ENCODE data around the gene AP2S1.

Gene AP2S1

DNA sequence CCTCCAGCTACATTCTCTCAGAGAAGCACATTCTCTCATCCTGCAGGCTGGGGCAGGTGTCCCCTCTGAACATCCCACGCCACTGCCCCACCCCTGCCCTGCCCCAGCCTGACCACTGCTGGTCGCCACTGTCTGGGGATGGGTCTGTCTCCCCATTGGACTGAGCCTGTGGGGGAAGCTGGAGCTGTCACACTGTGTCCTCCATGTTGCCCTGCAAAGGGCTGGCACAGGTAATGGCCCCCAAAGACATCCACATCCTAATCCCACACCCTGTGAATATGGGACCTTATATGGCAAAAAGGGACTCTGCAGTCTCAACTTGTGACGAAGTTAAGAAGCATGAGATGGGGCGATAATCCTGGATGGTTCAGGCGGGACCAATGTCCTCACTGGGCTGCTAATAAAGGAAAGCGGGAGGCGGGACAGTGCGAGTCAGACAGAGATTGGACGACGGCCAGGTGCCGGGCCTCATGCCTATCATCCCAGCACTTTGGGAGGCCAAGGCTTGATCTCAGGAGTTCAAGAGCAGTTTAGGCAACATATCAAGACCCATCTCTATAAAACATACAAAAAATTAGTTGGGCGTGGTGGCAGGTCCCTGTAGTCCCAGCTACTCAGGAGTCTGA lies 9.1 kb downstream of the AP2S1 start:
- Histone ChIP-seq H3K27ac (no peak overlapping the region), H3K4me2 (no peak overlapping the region), H3K79me2 (ENCODE audit: insufficient read depth, low read depth) (no peaks in the 10 kb centered on the region; the same call in 1 of the 2 replicates), H3K27me3 (ENCODE audit: insufficient read depth, low read depth) (no peaks in the 10 kb centered on the region), H3K9ac (no peak overlapping the region), H4K20me1 (ENCODE audit: insufficient read depth) (no peaks in the 10 kb centered on the region), H3K4me3 (IDR thresholded peaks at IDR 0.05; ENCODE audit: insufficient read depth, low read depth, low read length) (no peak overlapping the region), H3K4me1 (ENCODE audit: low read depth, poor library complexity, severe bottlenecking) (peaks cover 10% of the 10 kb centered on the region), H3K36me3 (ENCODE audit: insufficient read depth) (no peaks in the 10 kb centered on the region), H2AFZ (ENCODE audit: low read depth) (no peak overlapping the region)
- TF ChIP-seq, protein P1, sequence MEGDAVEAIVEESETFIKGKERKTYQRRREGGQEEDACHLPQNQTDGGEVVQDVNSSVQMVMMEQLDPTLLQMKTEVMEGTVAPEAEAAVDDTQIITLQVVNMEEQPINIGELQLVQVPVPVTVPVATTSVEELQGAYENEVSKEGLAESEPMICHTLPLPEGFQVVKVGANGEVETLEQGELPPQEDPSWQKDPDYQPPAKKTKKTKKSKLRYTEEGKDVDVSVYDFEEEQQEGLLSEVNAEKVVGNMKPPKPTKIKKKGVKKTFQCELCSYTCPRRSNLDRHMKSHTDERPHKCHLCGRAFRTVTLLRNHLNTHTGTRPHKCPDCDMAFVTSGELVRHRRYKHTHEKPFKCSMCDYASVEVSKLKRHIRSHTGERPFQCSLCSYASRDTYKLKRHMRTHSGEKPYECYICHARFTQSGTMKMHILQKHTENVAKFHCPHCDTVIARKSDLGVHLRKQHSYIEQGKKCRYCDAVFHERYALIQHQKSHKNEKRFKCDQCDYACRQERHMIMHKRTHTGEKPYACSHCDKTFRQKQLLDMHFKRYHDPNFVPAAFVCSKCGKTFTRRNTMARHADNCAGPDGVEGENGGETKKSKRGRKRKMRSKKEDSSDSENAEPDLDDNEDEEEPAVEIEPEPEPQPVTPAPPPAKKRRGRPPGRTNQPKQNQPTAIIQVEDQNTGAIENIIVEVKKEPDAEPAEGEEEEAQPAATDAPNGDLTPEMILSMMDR (conservative IDR thresholded peaks at IDR 0.05; ENCODE audit: low read depth, low read length), result no peak

DNA sequence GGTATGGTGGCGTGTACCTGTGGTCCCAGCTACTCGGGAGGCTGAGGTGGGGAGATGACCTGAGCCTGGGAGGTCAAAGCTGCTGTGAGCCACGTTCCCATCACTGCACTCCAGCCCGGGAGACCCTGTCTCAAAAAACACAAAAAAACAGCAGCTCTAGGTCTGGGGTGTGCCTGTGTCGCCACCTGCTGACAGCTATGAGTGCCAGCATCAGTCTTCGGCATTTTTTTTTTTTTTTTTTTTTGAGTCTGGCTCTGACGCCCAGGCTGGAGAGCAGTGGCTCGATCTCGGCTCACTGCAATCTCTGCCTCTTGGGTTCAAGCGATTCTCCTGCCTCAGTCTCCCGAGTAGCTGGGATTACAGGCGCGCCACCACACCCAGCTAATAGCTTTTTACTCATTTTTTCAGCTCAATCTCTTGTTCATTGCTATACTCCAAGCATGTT lies 10.1 kb downstream of the AP2S1 start:
- H3K4me2 ChIP-seq, result no peak overlapping the region
- TF ChIP-seq, protein P1 (conservative IDR thresholded peaks at IDR 0.05; ENCODE audit: low read depth, low read length), result peak; percentile 89
- no peaks in the 10 kb centered on the region for H3K27me3 ChIP-seq (ENCODE audit: insufficient read depth, low read depth)
- no peak overlapping the region for H2AFZ ChIP-seq (ENCODE audit: low read depth)
- H4K20me1 ChIP-seq (ENCODE audit: insufficient read depth), result no peaks in the 10 kb centered on the region
- peaks cover 10% of the 10 kb centered on the region for H3K4me1 ChIP-seq (ENCODE audit: low read depth, poor library complexity, severe bottlenecking)
- H3K27ac ChIP-seq, result no peak overlapping the region
- H3K9ac ChIP-seq, result no peak overlapping the region
- H3K36me3 ChIP-seq (ENCODE audit: insufficient read depth), result no peaks in the 10 kb centered on the region
- no peaks in the 10 kb centered on the region for H3K79me2 ChIP-seq (ENCODE audit: insufficient read depth, low read depth)
- H3K4me3 ChIP-seq (IDR thresholded peaks at IDR 0.05; ENCODE audit: insufficient read depth, low read depth, low read length), result no peak overlapping the region

DNA sequence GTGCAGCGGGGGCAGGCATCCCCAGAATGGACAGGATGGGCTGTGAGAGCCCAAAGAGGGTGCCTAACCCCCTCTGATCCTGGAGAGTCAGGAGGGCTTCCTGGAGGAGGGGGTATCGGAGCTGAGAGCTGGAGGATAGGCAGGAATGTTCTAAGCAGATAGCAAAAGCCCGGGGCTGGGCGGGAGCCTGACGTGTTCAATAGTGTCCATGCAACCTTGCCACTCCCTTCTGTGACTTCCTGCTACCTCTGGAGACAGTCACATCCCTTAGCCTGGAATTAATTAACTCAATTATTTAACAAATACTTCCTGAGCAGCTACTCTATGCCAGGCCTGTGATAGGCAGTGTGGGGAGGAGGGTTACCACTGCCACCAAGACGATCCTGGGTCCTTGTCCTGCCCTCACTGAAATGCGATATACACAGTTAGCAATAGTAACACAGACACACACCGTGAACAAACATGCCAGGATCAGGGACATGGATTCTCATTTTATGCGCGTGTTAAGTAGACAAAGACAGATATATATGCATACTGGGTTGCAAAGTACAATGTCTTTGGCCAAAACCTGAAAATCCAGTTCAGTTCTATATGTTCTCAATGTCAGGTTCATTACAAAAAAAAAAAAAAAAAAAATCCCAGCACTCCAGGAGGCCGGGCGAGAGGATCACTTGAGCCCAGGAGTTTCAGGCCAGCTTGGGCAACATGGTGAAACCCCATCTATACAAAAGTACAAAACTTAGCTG lies 10.7 kb downstream of the AP2S1 start:
- Histone ChIP-seq H3K79me2 (ENCODE audit: insufficient read depth, low read depth) (no peaks in the 10 kb centered on the region), H2AFZ (ENCODE audit: low read depth) (no peak overlapping the region), H3K4me2 (no peak overlapping the region), H3K27me3 (ENCODE audit: insufficient read depth, low read depth) (no peaks in the 10 kb centered on the region), H3K27ac (no peak overlapping the region), H3K4me1 (ENCODE audit: low read depth, poor library complexity, severe bottlenecking) (peaks cover 10% of the 10 kb centered on the region), H3K4me3 (IDR thresholded peaks at IDR 0.05; ENCODE audit: insufficient read depth, low read depth, low read length) (no peak overlapping the region), H3K9ac (no peak overlapping the region), H4K20me1 (ENCODE audit: insufficient read depth) (no peaks in the 10 kb centered on the region), H3K36me3 (ENCODE audit: insufficient read depth) (no peaks in the 10 kb centered on the region)
- TF ChIP-seq, protein P1 (conservative IDR thresholded peaks at IDR 0.05; ENCODE audit: low read depth, low read length), result no peak

DNA sequence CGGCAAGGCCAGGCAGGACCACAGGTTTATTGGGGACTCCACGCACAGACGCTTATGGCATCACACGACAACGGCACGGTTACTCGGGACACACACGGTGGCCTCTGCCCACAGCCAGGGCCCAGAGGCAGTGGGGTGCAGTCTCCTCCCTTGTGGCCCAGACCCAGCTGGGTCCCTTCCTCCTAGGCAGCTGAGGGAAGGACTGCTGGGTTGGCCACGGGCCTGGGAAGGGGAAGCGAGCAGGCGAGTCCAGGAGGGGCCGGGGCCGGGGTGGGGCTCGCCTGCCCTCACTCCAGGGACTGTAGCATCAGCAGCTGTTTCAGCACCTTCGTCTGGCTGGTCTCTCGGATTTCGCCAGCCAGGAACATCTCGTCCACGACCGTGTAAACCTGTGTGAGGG lies 12.5 kb downstream of the AP2S1 start:
- Histone ChIP-seq H3K4me3 (IDR thresholded peaks at IDR 0.05; ENCODE audit: insufficient read depth, low read depth, low read length) (no peak overlapping the region), H3K4me1 (ENCODE audit: low read depth, poor library complexity, severe bottlenecking) (peaks cover 10% of the 10 kb centered on the region)

More for the DNA sequence above, 12.5 kb downstream of the AP2S1 start:
- H3K9ac ChIP-seq, result no peak overlapping the region
- no peaks in the 10 kb centered on the region for H4K20me1 ChIP-seq (ENCODE audit: insufficient read depth)
- no peaks in the 10 kb centered on the region for H3K36me3 ChIP-seq (ENCODE audit: insufficient read depth)
- no peak overlapping the region for H3K4me2 ChIP-seq
- TF ChIP-seq, protein P1 (conservative IDR thresholded peaks at IDR 0.05; ENCODE audit: low read depth, low read length), result no peak
- H3K27ac ChIP-seq, result no peak overlapping the region
- H3K79me2 ChIP-seq (ENCODE audit: insufficient read depth, low read depth), result no peaks in the 10 kb centered on the region
- H3K27me3 ChIP-seq (ENCODE audit: insufficient read depth, low read depth), result no peaks in the 10 kb centered on the region
- H2AFZ ChIP-seq (ENCODE audit: low read depth), result no peak overlapping the region
